8988T (cell line): ENCODE results near the gene SLC25A41.

Source experiments
- DNase-seq: peaks from one replicate; pipeline ENCODE4 v3.0.0; 2011

Gene SLC25A41

DNA sequence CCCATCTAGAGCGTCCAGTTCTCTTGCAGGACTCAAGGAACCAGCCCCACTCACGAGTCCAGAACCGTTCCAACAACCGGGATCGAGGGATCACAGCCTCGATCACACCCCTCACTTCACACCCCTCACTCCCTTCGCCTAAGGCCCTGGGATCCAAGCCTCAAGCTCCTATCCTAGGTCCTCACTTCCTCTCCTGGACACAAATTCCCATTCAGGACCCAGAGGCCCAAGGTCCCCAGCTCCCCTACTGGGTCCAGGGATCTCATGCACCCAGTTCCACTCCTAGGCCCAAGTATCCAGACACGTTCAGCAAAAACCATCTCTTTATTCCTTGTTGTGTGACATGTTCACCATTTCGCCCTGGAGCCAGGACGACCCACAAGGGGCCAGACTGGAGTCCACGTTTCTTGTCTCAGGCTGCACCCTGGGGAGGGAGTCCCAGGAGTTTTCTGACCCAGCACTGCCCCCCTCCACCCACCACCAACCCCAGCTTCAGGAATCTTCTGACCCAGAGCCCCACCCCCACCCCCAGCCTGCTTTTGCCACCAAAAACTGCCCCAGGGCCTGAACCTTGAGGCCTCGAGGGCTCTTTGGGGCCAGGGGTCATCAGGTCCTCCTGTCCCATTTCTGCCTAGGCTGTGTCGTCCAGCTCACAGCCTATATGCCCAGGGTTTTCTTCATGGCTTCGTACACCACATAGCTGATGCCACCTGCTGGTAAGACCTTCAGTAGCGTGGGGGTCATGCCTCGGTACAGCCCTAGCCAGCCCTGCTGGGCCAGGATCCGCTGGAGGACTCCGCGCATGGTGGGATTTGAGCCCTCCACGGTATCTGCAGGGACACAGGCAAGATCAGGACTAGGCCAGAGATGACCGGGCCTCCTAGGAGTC, 7.6 kb downstream of the SLC25A41 start:
- DNase-seq: no peak

DNA sequence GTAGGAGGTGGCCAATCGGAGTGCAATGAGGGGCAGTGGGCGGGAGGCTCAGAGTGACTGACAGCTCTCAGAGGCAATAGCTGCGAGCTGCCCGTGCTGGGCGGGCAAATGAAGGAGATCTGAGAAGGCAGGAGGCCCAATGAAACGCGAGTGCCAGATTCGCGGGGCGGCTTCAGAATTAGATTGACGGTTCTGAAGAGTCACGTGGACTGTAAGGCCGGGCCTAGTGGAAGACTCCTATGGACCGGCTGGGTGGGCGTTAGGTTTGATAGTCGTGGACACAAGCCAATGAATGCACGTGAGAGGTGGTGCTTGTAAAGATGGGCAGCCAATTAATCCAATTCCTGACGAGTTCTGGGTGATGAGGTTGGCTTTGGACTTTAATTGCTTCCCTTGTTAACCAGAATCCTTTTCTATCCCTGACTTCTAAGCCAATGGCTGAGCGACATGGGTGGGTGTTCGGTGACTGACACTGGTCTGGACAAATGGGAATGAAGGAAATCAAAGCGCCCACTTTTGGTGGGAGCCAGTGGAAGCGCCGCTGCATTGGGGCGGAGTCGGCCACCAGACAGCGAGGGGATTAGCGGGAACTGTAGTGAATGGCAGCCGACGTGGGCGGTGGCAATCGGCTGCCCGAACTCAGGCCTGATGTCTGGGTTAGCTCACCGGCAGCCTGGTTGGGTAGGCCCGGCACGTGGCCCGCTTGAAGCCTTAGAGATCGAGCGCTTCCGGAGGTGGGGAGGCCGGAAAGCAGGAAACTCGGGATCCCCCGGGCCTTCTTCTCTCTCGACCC, 8.4 kb downstream of the SLC25A41 start:
- DNase-seq: peak; percentile 97

DNA sequence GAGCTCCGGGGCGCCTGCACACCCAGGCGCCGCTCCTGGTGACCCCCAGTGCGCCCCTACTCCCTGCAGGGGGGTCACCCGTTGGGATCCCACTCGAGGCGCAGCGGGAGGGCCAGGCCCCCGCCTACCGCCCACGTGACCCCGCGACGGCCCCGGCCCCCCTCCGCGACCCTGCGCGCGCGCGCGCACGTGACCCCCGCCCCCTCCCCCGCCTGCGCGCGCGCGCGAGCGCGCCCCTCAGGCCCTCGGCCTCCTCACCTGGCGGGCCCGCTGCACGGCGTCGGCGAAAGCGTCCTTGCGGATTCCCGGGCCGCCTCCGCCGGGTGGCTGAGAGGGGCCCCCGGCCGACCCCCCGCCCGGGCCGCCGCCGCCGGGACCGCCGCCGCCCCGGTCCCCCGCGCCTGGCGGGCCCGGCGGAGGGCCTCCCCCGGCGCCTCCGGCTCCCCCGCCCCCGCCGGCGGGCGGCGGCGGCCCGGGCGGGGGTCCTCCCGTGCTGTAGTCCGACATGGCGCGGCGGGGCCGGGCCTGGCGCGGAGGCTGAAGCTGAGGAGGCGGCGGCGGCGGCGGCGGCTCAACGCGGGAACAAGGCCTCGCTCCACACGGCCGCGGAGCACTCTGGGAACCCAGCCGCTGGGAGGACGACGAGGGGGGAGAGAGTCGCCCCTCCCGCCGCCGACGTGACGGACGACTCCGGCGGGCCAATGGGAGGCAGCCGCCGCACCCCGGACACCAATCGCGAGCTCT, 9.2 kb downstream of the SLC25A41 start, which contains the start of gene KHSRP:
Gene KHSRP, minus strand, starts transcription at position 617 of the 744 bp plus-strand sequence. Its CDS starts 110 bp downstream, at position 507.
- DNase-seq: no peak

DNA sequence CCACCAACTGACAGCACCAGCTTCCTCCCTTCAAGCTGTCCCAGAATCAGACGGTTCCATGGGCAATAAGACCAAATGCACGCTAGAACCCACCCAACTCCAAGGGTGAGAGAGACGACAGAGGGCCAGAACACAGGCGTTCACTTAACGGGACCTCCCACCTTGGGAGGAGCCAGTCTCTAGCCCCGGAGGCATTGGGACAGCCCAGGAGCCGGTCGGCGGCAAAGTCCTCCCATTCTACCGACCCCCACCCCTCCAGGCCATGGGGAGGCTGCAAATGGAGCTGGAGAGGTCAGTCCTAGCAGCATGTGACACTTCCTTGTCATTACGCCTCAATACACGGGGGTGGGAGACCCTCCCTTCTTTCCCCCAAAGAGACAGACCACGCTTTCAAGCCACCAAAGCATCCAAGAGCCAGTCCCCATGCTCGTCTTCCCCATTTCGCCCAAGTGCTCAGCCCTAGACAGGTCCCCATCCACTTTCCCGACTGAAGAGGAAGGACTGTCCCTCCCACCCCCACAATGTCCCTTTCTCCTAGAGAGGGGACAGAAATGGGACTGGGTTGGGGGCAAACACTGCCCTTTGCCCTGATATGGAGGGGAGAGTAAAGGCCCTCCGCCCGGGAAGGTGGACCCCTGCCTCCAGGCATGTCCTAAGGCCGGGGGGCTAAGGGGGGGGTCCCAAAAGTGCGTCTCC, 9.9 kb downstream of the SLC25A41 start:
- no peak for DNase-seq

DNA sequence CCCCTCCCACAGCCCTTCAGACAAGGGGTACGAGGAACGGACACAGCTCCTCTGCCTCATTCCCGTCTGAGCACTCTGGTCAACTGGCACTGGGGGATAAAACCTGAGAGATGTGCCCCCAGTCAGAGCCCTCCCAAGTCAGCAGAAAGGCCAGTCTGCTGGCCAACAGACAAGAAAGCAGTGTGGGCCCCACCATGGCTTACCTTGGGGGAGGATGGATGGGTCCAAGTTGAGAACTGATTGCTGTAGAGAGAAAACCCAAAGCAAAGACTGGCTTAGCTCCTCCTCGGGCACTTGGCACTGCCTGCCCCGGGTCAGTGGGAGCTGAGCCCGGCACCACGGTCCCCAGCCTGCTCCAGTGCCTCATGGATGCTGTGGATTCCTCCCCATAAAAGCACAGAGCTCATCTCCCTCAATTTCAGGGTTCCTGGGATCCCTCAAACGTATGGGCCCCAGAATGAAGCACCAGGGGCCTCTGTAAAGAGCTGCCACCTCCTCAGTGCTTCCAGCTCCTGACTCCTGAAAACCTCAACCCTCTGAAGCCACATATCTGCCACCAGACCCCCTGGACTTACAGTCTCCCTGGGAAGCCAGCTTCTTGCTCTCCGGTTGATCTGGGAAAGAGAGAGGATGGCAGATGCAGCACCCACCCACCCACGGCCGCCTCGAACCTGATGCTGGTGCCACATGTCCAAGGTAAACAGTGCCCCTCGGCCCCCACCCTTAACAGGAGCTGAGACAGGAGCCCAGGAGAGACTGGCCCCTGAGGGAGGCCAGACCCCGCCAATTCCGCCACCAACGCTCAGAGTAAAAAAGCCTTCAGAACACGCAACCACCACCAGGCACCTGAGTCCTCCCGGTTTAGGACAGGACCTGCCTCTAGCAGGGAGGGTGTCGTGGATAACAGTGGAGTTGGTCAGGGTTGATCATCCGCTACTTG, 12.2 kb downstream of the SLC25A41 start:
- no peak for DNase-seq

DNA sequence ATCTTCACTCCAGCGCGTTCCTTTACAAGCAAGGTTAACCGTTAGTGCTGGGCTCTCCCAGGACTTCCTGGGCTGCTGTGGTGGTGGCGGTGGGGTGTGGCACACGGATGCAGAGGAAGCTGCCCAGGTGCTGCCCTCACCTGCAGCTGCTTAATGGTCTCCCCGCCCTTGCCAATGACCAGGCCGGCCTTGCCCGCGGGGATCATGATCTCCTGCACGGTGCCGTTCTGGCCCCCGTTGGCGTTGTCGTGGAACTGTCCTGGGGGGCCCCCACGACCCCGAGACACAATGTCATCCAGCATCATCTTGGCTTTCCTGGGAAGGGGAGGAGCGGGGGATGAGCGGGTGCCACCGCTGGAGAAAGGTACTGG, 15.0 kb downstream of the SLC25A41 start:
- DNase-seq: no peak

DNA sequence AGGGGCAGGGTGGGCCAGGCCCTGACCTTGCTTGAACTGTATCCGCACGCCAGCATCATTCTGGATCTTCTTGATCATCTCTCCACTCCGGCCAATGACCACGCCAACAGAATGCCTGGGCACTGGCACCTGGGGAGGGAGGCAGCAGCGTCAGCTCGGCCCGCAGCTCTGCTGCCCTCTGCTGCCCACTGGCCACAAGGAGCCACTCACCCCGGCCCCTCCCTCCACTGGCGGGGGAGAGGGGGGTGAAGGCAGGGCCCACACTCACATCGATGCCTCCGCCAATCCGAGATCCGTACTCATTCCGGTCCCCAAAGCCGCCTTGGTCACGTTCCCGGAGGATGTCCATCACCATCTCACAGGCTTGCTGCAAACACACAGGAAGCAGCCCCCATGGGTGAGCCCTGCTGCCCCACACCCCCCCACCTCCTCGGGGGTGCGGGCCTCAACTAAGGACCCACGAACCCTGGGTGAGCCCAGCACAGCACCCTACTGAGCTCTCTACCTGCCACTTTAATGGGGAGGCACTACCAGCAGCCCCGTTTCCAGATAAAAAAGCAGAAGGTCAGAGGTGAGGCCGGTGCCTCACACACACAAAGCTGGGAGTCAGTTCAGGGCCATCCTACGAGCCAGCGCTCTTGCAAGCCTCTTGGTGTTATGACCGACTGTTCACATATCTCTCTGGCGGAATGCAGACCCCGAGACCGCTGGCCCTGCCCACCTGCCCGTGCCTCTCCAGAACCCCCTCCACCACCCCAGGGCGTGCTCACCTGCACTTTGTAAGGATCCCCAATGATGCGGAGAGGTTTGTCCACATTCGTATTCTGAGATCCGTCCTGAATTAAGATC, 15.6 kb downstream of the SLC25A41 start:
- DNase-seq: peak; percentile 79

DNA sequence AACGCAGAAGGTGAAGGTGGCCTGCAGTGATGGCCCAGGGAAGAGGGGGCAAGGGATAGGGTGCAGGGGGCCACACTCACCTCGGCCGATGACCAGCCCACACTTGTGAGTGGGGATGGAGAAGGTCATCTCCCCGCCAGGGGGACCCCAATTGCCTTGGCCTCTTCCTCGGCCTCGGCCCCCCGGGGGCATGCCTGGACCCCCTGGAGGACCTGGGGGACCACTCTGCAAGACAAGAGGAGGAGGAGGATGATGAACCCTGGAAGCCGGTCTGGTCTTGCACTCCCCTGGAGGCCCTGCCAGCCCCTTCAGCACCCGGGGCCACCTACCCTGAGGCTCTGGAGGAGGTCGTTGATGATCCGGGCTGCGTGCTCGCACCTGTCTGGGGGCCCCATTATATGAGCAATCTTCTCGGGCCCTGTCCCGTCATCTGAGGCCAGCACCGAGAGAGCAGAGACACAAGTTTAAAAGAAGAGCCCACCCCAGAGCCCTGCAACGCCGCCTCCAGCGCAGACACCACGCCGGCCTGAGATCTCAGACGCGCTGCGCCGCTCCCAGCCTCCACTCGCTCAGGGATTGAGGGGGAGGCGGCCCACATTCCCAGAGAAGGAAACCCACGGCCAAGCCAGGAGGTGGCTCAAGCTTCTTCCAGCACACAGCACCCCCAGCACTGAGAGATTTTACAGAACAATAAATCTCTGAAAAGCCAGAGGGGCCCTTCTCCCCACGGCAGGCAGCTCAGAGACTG, 16.7 kb downstream of the SLC25A41 start:
- no peak for DNase-seq

DNA sequence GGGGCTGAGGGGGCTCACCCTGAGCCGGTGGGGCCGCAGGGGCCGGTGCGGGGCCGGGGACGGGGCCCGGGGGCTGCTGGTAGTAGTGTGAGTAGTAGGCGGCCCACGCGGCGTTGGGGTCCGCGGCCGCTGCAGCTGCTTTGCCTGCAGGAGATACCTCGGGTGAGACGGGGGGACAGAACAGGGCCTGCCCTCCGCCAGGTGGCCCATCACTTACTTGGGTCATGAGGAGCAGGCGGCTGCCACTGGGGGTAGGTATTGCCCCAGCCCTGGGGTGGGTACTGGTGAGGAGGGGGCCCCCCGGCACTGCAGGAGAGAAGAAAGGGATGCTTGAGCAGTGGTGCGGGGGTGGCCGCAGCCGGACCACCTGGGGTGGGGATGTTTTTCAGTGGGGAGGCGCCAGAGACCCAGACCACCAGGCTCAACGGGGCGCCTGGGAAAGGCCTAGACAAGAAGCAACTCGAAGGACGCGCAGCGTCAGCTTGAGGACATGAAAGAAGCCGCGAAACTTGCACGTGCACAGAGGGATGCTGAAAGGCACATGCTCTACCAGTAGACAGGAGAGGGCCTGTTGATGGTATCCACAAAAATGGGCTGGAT, 17.9 kb downstream of the SLC25A41 start:
- no peak for DNase-seq

DNA sequence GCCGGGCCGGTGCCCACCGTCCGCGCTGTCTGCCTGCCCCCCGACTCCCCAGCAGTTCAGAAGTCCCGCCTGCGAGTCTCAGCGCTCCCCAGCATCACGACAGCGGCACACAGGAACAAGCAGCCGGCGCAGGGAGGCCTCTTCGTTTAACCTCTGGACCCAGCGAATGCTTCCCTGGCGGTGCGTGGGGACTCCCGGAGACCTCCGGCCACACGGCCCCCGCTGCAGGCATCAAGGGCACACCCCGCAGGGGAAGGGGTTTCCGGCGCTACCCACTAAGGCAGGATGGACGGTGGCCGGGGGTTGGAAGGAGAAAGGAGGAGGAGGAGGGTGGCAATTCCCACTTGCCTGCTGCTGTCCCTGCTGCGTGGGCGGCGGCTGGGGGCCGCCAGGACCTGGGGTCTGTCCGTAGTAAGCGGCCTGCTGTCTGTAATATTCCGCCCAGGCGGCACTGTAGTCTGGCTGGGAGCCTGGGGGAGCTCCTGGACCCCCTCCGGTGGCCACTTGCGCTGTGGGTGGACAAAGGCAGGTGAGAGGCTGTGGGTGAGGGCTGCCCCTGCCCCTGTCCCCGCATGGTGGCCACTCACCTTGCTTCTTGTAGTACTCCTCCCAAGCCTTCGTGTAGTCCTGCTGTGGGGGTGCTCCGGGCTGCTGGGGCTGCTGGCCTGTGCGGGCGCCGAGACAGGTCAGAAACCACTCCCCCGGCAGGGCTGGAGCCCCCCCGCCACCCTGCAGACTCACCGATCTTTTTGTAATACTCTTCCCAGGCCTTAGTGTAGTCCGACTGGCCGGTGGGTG, 18.6 kb downstream of the SLC25A41 start:
- no peak for DNase-seq

DNA sequence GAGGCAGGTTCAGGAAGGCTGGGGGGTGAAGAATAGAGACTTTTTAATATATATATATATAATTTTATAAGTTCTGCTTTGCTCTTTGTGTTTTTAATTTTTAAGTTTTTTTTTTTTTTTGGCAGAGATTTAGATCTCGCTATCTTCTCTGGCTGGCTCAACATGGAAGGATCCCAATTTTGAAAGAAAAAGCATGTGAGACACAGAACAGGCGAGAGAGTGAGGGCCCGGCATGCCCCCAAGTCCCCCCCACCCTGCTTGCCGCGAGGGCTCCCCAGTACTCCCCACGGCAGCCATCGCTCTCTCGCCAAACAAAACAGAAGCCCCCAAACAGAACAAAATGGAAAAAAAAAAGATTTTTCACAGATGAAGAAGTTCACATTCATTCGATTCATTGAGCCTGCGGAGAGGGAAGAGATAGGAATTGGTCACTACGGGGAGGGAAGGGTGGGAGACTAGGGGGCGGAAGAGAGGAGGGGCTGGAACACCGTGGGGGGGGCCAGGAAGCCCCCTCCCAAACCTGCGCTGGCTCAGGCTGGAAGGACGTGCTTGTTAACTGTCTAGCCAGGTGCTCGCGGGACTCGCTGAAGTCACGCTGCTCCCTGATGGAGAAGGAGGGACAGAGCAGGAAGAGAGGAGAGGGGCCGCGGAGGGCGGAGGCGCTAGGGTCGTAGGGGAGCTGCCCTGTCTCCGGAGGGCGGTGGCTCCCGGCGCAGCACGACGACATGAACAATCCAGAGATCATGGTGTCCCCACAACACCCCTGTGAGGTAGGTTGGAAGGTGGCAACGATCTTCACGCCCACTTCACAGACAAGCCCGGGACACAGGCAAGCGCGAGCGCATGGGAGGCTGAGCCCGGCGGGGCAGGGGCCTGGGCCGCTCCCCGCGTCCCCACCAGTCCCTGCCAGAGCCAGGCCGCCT, 19.6 kb downstream of the SLC25A41 start:
- no peak for DNase-seq

DNA sequence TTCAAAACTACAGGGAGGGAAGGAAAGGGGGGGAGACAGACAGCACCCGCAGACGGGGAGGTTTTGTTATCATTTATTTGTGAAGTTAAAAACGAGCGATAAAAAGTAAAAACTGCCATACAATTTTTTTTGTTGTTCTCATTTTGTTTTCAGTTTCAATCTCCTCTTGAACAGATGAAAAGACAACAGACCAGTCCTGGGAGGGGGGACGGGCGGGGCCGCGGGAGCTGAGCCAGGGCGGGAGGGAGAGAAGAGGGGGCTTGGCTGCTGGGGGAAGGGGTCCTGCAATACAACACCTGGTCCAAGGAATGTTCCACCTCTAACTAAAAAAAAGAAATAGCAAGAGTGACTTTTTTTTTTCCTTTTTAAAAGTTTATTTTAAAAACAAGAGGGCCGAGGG, 20.3 kb downstream of the SLC25A41 start:
- no peak for DNase-seq

DNA sequence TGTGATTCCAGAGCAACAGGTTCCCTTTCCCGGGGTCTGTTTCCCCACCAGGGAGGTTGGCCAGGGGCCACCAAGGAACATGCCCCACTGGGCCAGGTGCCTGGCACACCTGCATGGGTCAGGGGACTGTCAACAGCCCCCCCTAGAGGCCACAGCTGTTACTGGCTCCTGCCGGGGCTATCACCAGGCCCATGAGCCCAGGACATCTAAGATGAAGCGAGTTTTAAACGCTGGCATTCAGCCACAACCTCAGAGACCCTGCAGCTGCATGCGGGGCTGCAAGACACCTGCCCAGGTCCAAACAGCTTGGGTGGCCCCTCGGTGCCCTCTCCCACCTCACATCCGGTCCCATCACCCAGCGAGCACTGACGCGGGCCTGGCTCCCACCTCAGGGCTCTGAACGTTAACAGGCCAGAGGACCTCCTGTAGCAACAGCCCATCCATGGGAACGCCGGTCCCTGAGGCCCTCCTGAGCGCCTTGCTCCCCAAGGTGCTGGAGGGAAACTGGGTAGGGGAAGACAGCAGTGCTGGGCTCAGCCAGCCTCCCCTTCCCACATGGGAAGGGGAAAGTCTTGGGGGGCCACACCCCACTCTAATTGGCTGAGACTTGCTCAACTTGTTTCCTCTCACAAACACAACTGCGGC, 21.0 kb downstream of the SLC25A41 start:
- DNase-seq: peak; percentile 82

DNA sequence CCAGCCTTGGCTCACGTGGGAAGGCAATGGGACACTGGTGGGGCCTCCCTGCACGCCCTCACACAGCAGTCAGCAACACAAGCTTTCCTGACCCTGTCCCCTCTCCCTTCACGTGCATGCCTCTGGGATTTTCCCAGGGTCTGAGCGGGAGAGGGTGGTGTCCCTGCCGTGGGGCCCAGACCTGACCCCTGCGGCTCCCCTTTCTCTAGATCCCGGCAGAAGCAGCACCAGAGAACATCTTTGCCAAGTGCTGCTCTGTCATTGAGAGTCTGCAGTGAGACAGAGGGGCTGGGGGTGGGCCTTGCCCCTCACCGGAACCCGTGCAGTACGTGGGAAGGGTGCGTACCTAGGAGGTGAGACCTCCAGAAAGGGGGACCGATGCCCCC, 21.5 kb downstream of the SLC25A41 start:
- DNase-seq: no peak

DNA sequence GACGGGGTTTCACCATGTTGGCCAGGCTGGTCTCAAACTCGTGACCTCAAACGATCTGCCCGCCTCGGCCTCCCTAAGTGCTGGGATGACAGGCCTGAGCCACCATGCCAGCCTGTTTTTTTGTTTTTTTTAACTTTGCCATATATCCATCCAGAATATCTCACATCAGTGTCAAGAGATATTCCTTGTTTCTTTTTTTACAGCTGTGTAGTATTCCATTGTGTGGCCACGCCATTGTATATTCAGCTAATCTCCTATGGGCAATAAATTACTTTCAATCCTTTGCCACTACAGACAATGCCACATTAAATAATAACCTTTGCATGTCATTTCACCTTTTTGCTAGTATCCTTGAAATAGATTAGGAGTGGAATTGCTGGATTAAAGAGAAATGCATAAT, 24.2 kb downstream of the SLC25A41 start:
- DNase-seq: no peak

DNA sequence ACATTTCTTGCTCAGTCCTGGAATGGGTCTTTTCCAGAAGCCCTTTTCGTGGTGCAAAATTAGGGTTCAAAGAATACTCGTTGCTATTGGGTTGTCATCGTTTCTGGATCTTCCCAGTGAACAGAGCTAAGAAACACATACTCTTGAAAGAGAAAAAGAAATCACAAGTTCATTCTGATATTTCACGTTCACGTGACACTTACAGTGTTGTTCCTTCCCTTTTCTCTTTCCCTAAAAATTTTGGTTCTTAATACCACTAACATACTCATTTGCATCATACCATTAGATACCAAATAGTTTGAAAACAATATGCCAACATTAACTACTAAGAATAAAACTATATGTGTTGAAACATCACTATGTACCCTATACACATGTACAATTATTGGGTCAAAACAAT, 27.2 kb downstream of the SLC25A41 start:
- no peak for DNase-seq
